ENCODE results near the gene ZMYND12.
A peak's percentile ranks its signal among the peaks of the same experiment; 100 is the strongest.

The ZMYND12 gene

DNA sequence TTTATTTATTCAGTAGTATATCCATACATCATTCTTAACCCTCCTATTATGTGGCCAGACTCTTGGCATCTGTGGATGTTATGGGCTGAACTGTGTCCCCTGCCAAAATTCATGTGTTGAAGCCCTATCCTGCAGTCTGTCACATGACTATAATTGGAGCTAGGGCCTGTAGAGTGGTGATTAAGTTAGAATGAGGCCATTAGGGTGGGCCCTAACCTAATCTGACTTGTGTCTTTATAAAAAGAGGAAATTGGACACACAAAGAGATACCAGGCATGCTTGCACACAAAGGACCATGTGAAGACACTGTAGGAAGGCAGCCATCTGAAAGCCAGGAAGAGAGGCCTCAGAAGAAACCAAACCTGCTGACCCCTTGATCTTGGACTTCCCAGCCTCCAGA lies 6.6 kb downstream of the ZMYND12 start:
- no peak overlapping the region for H3K9ac ChIP-seq (ENCODE audit: low read depth in 1 of 2, low read length in 2 of 2)
- H3K27ac ChIP-seq (ENCODE audit: low read depth in 2 of 2, low read length in 2 of 2): no peak overlapping the region
- H3K4me3 ChIP-seq (ENCODE audit: low read length in 2 of 2): no peak overlapping the region
- no peaks in the 10 kb centered on the region for H3K27me3 ChIP-seq (ENCODE audit: control insufficient read depth in 2 of 2, insufficient read depth in 2 of 2, low read length in 2 of 2)
- H3K9me3 ChIP-seq (ENCODE audit: control insufficient read depth in 2 of 2, low read length in 2 of 2): no peaks in the 10 kb centered on the region
- H3K36me3 ChIP-seq (ENCODE audit: control insufficient read depth in 2 of 2, insufficient read depth in 2 of 2, low read length in 2 of 2): no peaks in the 10 kb centered on the region
- H3K4me1 ChIP-seq (ENCODE audit: control insufficient read depth in 2 of 2, insufficient read depth in 2 of 2, low read length in 2 of 2): no peaks in the 10 kb centered on the region

DNA sequence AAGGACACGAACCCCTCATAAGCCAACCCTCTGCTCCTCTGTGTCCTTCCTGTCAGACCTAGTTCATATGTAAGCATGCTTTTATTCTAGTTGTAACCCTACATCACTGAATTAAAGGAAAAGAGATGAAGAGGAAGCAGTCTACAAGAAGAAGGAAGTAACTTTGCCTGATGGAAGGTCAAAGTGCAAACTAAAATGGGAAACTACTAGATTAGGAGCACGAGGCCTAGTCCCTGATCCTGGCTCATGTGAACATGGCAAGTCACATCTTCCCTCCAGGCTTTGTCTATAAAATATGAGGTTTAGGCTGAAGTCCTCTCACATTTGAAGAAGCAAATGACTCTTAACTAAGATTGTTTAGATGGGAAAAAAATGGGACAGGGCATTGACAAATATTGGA lies 13.2 kb downstream of the ZMYND12 start:
- H3K9ac ChIP-seq (ENCODE audit: low read depth in 1 of 2, low read length in 2 of 2): no peak overlapping the region
- H3K4me1 ChIP-seq (ENCODE audit: control insufficient read depth in 2 of 2, insufficient read depth in 2 of 2, low read length in 2 of 2): peaks cover 4 to 9% of the 10 kb centered on the region in 2 donors
- H3K36me3 ChIP-seq (ENCODE audit: control insufficient read depth in 2 of 2, insufficient read depth in 2 of 2, low read length in 2 of 2): no peaks in the 10 kb centered on the region
- no peak overlapping the region for H3K4me3 ChIP-seq (ENCODE audit: low read length in 2 of 2)
- H3K27me3 ChIP-seq (ENCODE audit: control insufficient read depth in 2 of 2, insufficient read depth in 2 of 2, low read length in 2 of 2): no peaks in the 10 kb centered on the region
- no peak overlapping the region for H3K27ac ChIP-seq (ENCODE audit: low read depth in 2 of 2, low read length in 2 of 2)
- H3K9me3 ChIP-seq (ENCODE audit: control insufficient read depth in 2 of 2, low read length in 2 of 2): no peaks in the 10 kb centered on the region

DNA sequence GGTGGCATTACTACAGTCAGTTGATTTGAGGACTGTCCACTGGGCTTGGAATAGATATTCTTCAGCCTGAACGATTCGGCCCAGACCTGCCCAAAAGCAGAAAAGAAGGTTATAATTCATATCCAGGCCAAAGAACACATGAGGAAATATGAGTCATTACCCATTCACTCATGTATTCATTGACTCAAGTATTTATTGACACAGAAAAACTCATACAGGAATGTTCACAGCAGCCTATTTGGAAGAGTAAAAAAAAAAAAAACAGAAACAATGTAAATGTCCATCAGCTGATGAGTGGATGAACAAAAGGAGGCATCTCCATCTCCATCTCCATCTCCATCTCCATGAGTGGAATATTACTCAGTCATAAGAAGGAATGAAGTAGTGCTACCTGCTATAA lies 15.9 kb downstream of the ZMYND12 start:
- Histone ChIP-seq H3K4me1 (ENCODE audit: control insufficient read depth in 2 of 2, insufficient read depth in 2 of 2, low read length in 2 of 2) (peaks cover 4 to 9% of the 10 kb centered on the region in 2 donors), H3K36me3 (ENCODE audit: control insufficient read depth in 2 of 2, insufficient read depth in 2 of 2, low read length in 2 of 2) (no peaks in the 10 kb centered on the region), H3K27me3 (ENCODE audit: control insufficient read depth in 2 of 2, insufficient read depth in 2 of 2, low read length in 2 of 2) (no peaks in the 10 kb centered on the region), H3K4me3 (ENCODE audit: low read length in 2 of 2) (no peak overlapping the region), H3K9ac (ENCODE audit: low read depth in 1 of 2, low read length in 2 of 2) (no peak overlapping the region), H3K27ac (ENCODE audit: low read depth in 2 of 2, low read length in 2 of 2) (peak overlapping the region in 1 of 2 donors; percentile 4), H3K9me3 (ENCODE audit: control insufficient read depth in 2 of 2, low read length in 2 of 2) (no peaks in the 10 kb centered on the region)

DNA sequence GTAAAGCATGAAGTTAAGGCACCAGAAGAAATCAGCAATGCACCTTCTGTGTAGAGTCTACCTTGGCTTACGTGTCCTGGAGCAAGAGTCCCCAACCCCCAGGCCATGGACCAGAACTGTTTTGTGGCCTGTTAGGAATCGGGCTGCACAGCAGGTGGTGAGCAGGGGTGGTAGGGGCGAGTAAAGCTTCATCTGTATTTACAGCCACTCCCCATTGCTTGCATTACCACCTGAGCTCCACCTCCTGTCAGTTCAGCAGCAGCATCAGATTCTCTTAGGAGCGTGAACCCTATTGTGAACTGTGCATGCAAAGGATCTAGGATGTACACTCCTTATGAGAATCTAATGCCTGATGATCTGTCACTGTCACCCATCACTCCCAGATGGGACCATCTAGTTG lies 21.5 kb downstream of the ZMYND12 start:
- Histone ChIP-seq H3K9me3 (ENCODE audit: control insufficient read depth in 2 of 2, low read length in 2 of 2) (no peaks in the 10 kb centered on the region), H3K27ac (ENCODE audit: low read depth in 2 of 2, low read length in 2 of 2) (no peak overlapping the region), H3K4me3 (ENCODE audit: low read length in 2 of 2) (no peak overlapping the region)

DNA sequence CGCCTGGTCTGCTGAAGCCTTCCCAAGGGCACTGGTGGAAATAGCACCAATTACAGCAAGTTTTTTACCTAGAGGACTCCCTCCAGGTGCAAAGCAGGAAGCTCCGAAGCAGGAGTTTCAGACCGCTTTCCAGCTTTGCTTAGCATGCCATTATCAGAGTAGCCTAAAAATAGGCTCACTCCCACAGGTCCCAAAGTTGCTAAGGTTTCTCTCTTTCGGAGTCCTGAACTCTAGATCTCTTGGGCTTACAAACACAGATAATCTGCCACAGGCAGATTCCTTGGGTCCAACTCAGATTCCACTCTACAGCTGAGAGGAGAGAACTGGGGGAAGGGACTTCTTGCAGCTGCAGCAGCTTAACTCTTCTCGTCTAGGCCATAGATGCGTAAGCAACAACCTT lies 22.5 kb downstream of the ZMYND12 start:
- H3K27me3 ChIP-seq (ENCODE audit: control insufficient read depth in 2 of 2, insufficient read depth in 2 of 2, low read length in 2 of 2): no peaks in the 10 kb centered on the region
- peaks cover 9 to 21% of the 10 kb centered on the region in 2 donors for H3K4me1 ChIP-seq (ENCODE audit: control insufficient read depth in 2 of 2, insufficient read depth in 2 of 2, low read length in 2 of 2)
- H3K27ac ChIP-seq (ENCODE audit: low read depth in 2 of 2, low read length in 2 of 2): no peak overlapping the region
- H3K9ac ChIP-seq (ENCODE audit: low read depth in 1 of 2, low read length in 2 of 2): no peak overlapping the region
- H3K36me3 ChIP-seq (ENCODE audit: control insufficient read depth in 2 of 2, insufficient read depth in 2 of 2, low read length in 2 of 2): no peaks in the 10 kb centered on the region
- H3K9me3 ChIP-seq (ENCODE audit: control insufficient read depth in 2 of 2, low read length in 2 of 2): no peaks in the 10 kb centered on the region
- H3K4me3 ChIP-seq (ENCODE audit: low read length in 2 of 2): no peak overlapping the region

More for the DNA sequence above, 21.5 kb downstream of the ZMYND12 start:
- peaks cover 9 to 21% of the 10 kb centered on the region in 2 donors for H3K4me1 ChIP-seq (ENCODE audit: control insufficient read depth in 2 of 2, insufficient read depth in 2 of 2, low read length in 2 of 2)
- no peak overlapping the region for H3K9ac ChIP-seq (ENCODE audit: low read depth in 1 of 2, low read length in 2 of 2)
- no peaks in the 10 kb centered on the region for H3K36me3 ChIP-seq (ENCODE audit: control insufficient read depth in 2 of 2, insufficient read depth in 2 of 2, low read length in 2 of 2)
- no peaks in the 10 kb centered on the region for H3K27me3 ChIP-seq (ENCODE audit: control insufficient read depth in 2 of 2, insufficient read depth in 2 of 2, low read length in 2 of 2)

DNA sequence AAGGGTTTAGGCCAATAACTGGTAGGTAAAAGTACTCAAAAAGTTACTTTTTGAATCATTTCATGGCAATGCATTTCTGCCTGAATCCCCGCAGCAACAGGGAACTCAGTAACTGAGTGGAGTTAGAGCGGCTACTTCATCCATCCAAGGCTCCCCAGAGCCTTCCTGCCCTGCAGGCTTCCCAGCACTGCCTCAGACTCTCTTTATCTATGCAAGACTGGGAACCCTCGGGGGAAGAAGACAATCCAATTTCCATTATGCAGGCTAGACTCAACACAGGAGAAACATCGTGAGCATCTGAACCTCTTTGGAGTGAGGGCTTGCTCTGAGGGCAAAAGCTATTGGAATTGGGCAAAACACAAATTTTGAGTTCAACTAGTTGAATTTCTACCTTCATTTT lies 23.1 kb downstream of the ZMYND12 start:
- no peaks in the 10 kb centered on the region for H3K27me3 ChIP-seq (ENCODE audit: control insufficient read depth in 2 of 2, insufficient read depth in 2 of 2, low read length in 2 of 2)
- H3K27ac ChIP-seq (ENCODE audit: low read depth in 2 of 2, low read length in 2 of 2): no peak overlapping the region
- no peak overlapping the region for H3K9ac ChIP-seq (ENCODE audit: low read depth in 1 of 2, low read length in 2 of 2)
- H3K4me3 ChIP-seq (ENCODE audit: low read length in 2 of 2): no peak overlapping the region
- H3K9me3 ChIP-seq (ENCODE audit: control insufficient read depth in 2 of 2, low read length in 2 of 2): no peaks in the 10 kb centered on the region
- no peaks in the 10 kb centered on the region for H3K36me3 ChIP-seq (ENCODE audit: control insufficient read depth in 2 of 2, insufficient read depth in 2 of 2, low read length in 2 of 2)
- peaks cover 9 to 21% of the 10 kb centered on the region in 2 donors for H3K4me1 ChIP-seq (ENCODE audit: control insufficient read depth in 2 of 2, insufficient read depth in 2 of 2, low read length in 2 of 2)

DNA sequence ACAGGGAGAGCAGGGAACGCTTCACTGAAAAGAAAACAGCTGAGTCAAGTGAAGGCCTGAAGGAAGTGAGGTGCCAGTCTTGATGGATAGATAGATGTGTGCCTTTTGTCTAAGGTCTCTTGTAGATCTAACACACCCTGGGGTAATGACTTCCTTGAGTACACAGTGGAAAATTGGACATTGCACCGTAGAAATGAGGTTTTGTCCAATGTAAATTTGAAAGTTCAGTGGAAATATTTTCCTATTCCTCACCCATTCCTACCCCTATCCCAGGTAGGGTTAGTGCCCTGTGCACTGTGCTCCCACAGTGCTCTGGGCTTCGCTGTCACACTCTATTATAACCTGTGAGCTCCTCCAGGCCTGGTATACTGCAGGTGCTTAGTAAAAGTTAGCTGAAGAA lies 24.3 kb downstream of the ZMYND12 start:
- peak overlapping the region; percentile 78 to 83 for H3K27ac ChIP-seq (ENCODE audit: low read depth in 2 of 2, low read length in 2 of 2)
- no peaks in the 10 kb centered on the region for H3K27me3 ChIP-seq (ENCODE audit: control insufficient read depth in 2 of 2, insufficient read depth in 2 of 2, low read length in 2 of 2)
- no peaks in the 10 kb centered on the region for H3K36me3 ChIP-seq (ENCODE audit: control insufficient read depth in 2 of 2, insufficient read depth in 2 of 2, low read length in 2 of 2)

DNA sequence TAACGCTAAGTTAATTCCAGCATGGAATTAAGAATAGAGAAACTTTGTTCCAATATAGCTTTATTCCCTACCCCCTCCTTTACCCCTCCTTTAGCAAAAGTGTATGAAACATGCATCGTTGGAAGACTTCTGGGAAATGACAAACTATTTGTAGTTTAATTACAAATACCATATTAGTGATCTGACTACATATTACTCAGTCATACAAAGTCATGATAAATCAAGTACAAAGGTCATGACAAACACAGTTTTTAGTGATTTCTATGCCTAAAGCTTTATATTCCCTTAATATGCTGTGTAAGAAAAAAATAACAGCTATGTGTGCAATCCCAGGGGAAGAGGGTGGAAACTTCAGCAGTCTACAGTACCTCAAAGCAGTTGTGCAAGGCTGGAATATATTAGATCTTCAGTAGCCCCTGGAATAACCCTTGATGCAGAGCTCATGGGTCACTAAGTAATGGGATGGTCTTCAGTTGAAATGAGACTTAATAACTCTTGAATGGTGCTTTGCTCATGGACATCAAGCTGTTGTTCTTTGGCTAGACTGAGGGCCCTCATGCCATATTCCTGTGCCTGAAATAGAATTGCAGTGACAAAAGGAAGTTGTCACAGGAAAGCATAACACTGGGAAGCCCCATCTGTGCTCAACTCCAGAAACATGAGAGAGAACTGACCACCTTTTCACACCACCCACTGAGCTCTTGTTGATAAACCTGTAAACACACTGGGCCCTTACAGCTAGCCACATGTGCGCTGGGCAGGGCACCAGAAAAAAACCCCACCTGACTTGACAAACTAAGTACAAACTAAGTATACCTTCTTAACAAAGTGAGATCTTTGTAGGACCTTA lies 25.3 kb downstream of the ZMYND12 start:
- H3K4me1 ChIP-seq (ENCODE audit: control insufficient read depth in 2 of 2, insufficient read depth in 2 of 2, low read length in 2 of 2): peaks cover 9 to 21% of the 10 kb centered on the region in 2 donors
- peak overlapping the region; percentile 78 to 83 for H3K27ac ChIP-seq (ENCODE audit: low read depth in 2 of 2, low read length in 2 of 2)
- no peak overlapping the region for H3K4me3 ChIP-seq (ENCODE audit: low read length in 2 of 2)
- no peaks in the 10 kb centered on the region for H3K9me3 ChIP-seq (ENCODE audit: control insufficient read depth in 2 of 2, low read length in 2 of 2)
- no peaks in the 10 kb centered on the region for H3K36me3 ChIP-seq (ENCODE audit: control insufficient read depth in 2 of 2, insufficient read depth in 2 of 2, low read length in 2 of 2)
- H3K27me3 ChIP-seq (ENCODE audit: control insufficient read depth in 2 of 2, insufficient read depth in 2 of 2, low read length in 2 of 2): no peaks in the 10 kb centered on the region
- peak overlapping the region in 1 of 2 donors; percentile 7 for H3K9ac ChIP-seq (ENCODE audit: low read depth in 1 of 2, low read length in 2 of 2)

More for the DNA sequence above, 24.3 kb downstream of the ZMYND12 start:
- H3K4me3 ChIP-seq (ENCODE audit: low read length in 2 of 2): no peak overlapping the region
- no peak overlapping the region for H3K9ac ChIP-seq (ENCODE audit: low read depth in 1 of 2, low read length in 2 of 2)
- H3K9me3 ChIP-seq (ENCODE audit: control insufficient read depth in 2 of 2, low read length in 2 of 2): no peaks in the 10 kb centered on the region
- H3K4me1 ChIP-seq (ENCODE audit: control insufficient read depth in 2 of 2, insufficient read depth in 2 of 2, low read length in 2 of 2): peaks cover 9 to 21% of the 10 kb centered on the region in 2 donors

DNA sequence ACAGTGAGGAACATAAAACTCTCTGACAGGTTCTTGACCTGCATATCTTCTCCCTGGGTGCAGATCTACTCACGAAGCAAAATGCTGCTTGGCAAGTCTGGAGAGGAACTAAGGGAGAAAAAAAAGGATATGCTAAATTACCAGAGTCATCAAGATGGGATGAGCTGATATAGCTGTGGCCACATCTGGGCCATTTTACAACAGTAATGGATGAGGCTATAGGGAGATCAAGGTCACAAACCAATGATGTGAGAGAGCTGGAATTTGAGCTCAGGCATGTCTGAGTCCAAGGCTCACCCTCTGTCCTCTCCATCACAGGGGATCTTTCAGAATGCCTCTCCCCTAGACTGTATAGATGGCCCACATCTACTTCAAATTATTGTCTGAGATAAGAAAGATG lies 26.2 kb downstream of the ZMYND12 start:
- Histone ChIP-seq H3K27me3 (ENCODE audit: control insufficient read depth in 2 of 2, insufficient read depth in 2 of 2, low read length in 2 of 2) (no peaks in the 10 kb centered on the region), H3K36me3 (ENCODE audit: control insufficient read depth in 2 of 2, insufficient read depth in 2 of 2, low read length in 2 of 2) (no peaks in the 10 kb centered on the region), H3K9ac (ENCODE audit: low read depth in 1 of 2, low read length in 2 of 2) (no peak overlapping the region), H3K4me1 (ENCODE audit: control insufficient read depth in 2 of 2, insufficient read depth in 2 of 2, low read length in 2 of 2) (peaks cover 9 to 21% of the 10 kb centered on the region in 2 donors), H3K9me3 (ENCODE audit: control insufficient read depth in 2 of 2, low read length in 2 of 2) (no peaks in the 10 kb centered on the region), H3K27ac (ENCODE audit: low read depth in 2 of 2, low read length in 2 of 2) (no peak overlapping the region), H3K4me3 (ENCODE audit: low read length in 2 of 2) (no peak overlapping the region)

DNA sequence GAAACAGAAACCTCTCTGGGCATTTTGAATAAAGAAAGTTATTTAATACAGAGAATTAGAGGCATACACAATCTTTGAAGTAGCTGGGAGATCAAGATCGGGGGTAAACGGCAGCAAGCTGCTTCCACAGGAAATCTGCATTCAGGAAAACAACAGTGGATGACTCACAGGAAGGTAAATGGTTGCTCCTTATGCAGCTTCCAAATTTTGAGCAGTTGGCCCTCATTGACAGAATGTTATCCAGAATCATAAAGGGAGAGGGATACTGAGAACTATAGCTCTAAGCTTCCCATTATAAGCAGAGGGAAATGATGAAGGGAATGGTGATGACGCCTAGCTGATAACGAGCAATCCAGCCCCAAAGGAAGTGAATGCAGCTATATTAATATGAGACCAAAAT lies 28.6 kb downstream of the ZMYND12 start:
- H3K36me3 ChIP-seq (ENCODE audit: control insufficient read depth in 2 of 2, insufficient read depth in 2 of 2, low read length in 2 of 2): no peaks in the 10 kb centered on the region
- no peaks in the 10 kb centered on the region for H3K9me3 ChIP-seq (ENCODE audit: control insufficient read depth in 2 of 2, low read length in 2 of 2)
- H3K9ac ChIP-seq (ENCODE audit: low read depth in 1 of 2, low read length in 2 of 2): no peak overlapping the region
- H3K4me3 ChIP-seq (ENCODE audit: low read length in 2 of 2): no peak overlapping the region
- peaks cover 8 to 21% of the 10 kb centered on the region in 2 donors for H3K4me1 ChIP-seq (ENCODE audit: control insufficient read depth in 2 of 2, insufficient read depth in 2 of 2, low read length in 2 of 2)
- H3K27ac ChIP-seq (ENCODE audit: low read depth in 2 of 2, low read length in 2 of 2): no peak overlapping the region
- no peaks in the 10 kb centered on the region for H3K27me3 ChIP-seq (ENCODE audit: control insufficient read depth in 2 of 2, insufficient read depth in 2 of 2, low read length in 2 of 2)
